Psoas muscle (tissue), 8 donors: ENCODE results near the gene IL4. TPM values are rescaled to one million over a fixed set of nuclear protein-coding genes. Genes with fewer than 3 reads are reported as not detected.

Experiments
- ATAC-seq, 4 donors: fragments of 200-7000 bp; cut with Tn5 transposase; one replicate each; pipeline ENCODE4 v1.9.1; 2020; ENCODE audit warnings: moderate library complexity in 3 of 4, mild to moderate bottlenecking in 2 of 4
- DNase-seq, 2 donors: peaks; one replicate each; pipeline ENCODE4 v3.0.0-alpha.2; 2020
- H3K27ac ChIP-seq: fragments of 200-600 bp; one replicate; pipeline ENCODE4 v1.8.0; 2022
- H3K27me3 ChIP-seq, 3 donors: fragments of 200-600 bp in 1 of 3; one replicate each; pipeline versions ENCODE4 v1.6.1 to v1.8.0; 2013 to 2022; ENCODE audit warnings: low read length in 2 of 3, mild to moderate bottlenecking in 2 of 3, moderate library complexity in 1 of 3; ENCODE audit not compliant: insufficient read depth in 3 of 3
- H3K36me3 ChIP-seq, 2 donors: fragments of 200-600 bp in 1 of 2; one replicate each; pipeline versions ENCODE4 v1.6.1 to v1.8.0; 2013 to 2022; ENCODE audit warnings: low read depth in 1 of 2, mild to moderate bottlenecking in 1 of 2, moderate library complexity in 1 of 2; ENCODE audit not compliant: insufficient read depth in 1 of 2
- H3K4me1 ChIP-seq: fragments of 200-600 bp; one replicate; pipeline ENCODE4 v1.8.0; 2022
- H3K4me3 ChIP-seq: fragments of 200-600 bp; one replicate; pipeline ENCODE4 v1.8.0; 2022; ENCODE audit warnings: mild to moderate bottlenecking
- H3K9me3 ChIP-seq: fragments of 200-600 bp; one replicate; pipeline ENCODE4 v1.8.0; 2022
- CTCF ChIP-seq: fragments of 200-600 bp; IDR thresholded peaks from one replicate; pipeline ENCODE4 v1.8.0; 2022; ENCODE audit warnings: antibody characterized with exemption
- WGBS, 3 donors: extraction: QIAGEN DNeasy Blood & Tissue Kit; methylation state at CpG; one replicate each; pipeline versions ENCODE4 v1.1.6 to v1.1.7; 2013; 5-methylcytosine and 5-hydroxymethylcytosine counted together
- intact Hi-C, 2 donors: fragments of 100-400 bp; cut with DNase I; formaldehyde crosslinking; loops; one replicate each; pipeline versions ENCODE4 v1.11.0 to v1.14.2; 2022
- polyA plus RNA-seq, 3 donors: library from polyadenylated mRNA; stranded (reverse); fragments of 200-250 nt; gene quantifications; one replicate each; pipeline ENCODE4 v1.2.3, GENCODE V29; 2013
- total RNA-seq, 4 donors: library from RNA; stranded (reverse); fragmentation: NEBNext Ultra II Directional in 2 of 4; extraction: Animal tissue kit (Norgen Biotek cat#: 25700) in 2 of 4; gene quantifications; one replicate each; pipeline versions ENCODE4 v1.2.1 to v1.2.4, GENCODE V29; 2021 to 2023
- donor health status: healthy with polysubstance abuse.
- donor health status: DM: no; HTN: no; CAD: no; lungs with moderate emphysema.
- donor health status: Bipolar disorder and iron deficiency.
- donor health status: healthy.
- donor health status: DM: yes; HTN: yes; CAD: no.
- donor health status: DM: no; HTN: no; CAD: no.
- donor health status: DM: no; HTN: no; CAD: no.
- donor health status: DM: yes; HTN: yes; CAD: no.

The IL4 gene
- total and polyA plus RNA-seq, 7 donors, result not detected

- WGBS, 3 donors, result 98 to 99% (median 99%) methylated on average over 3 of the region's 3 CpGs
- no peaks in the 10 kb centered on the region for H3K27me3 ChIP-seq
- no peaks in the 10 kb centered on the region for H3K4me1 ChIP-seq
- peaks cover 18 to 85% of the 10 kb centered on the region in 2 donors for H3K36me3 ChIP-seq
- intact Hi-C loops, result no loop called here
- no peak for ATAC-seq
- no peak overlapping the region for H3K27ac ChIP-seq
- H3K9me3 ChIP-seq, result no peaks in the 10 kb centered on the region
- no peak for DNase-seq
- H3K4me3 ChIP-seq, result no peak overlapping the region
- TF ChIP-seq CTCF, result no peak
These were observed 31.9 kb upstream of the IL4 start for GRCh38 chr5:132641841-132642240.

- Histone ChIP-seq H3K27ac (no peak overlapping the region), H3K4me1 (no peaks in the 10 kb centered on the region), H3K36me3 (peaks cover 14 to 63% of the 10 kb centered on the region in 2 donors), H3K27me3 (no peaks in the 10 kb centered on the region), H3K9me3 (peaks cover 5% of the 10 kb centered on the region), H3K4me3 (no peak overlapping the region)
- intact Hi-C loops, result no loop called here
- ATAC-seq (no peak), DNase-seq (no peak)
- no peak for TF ChIP-seq CTCF
These were observed 29.6 kb upstream of the IL4 start for GRCh38 chr5:132644177-132644576.

GRCh38 chr5:132646583-132647266, 27.1 kb upstream of the IL4 start:
- ATAC-seq, result no peak
- Histone ChIP-seq H3K36me3 (peaks cover 6 to 38% of the 10 kb centered on the region in 2 donors), H3K27me3 (no peaks in the 10 kb centered on the region), H3K4me3 (no peak overlapping the region), H3K9me3 (peaks cover 5% of the 10 kb centered on the region), H3K4me1 (no peaks in the 10 kb centered on the region), H3K27ac (no peak overlapping the region)
- intact Hi-C loops, result no loop called here
- 93 to 95% (median 94%) methylated on average over 11 of the region's 11 CpGs for WGBS, 3 donors
- no peak for DNase-seq
- TF ChIP-seq CTCF, result no peak

GRCh38 chr5:132647473-132647872, 26.3 kb upstream of the IL4 start:
- intact Hi-C loops, result no loop called here
- Histone ChIP-seq H3K27me3 (no peaks in the 10 kb centered on the region), H3K36me3 (peaks cover 4 to 30% of the 10 kb centered on the region in 2 donors), H3K4me3 (no peak overlapping the region), H3K4me1 (no peaks in the 10 kb centered on the region), H3K9me3 (peaks cover 5% of the 10 kb centered on the region), H3K27ac (no peak overlapping the region)
- WGBS, 3 donors, result 91 to 97% (median 95%) methylated on average over 2 of the region's 2 CpGs
- no peak for TF ChIP-seq CTCF
- no peak for ATAC-seq
- DNase-seq, result no peak

- Histone ChIP-seq H3K4me1 (no peaks in the 10 kb centered on the region), H3K27ac (no peak overlapping the region), H3K36me3 (peaks cover 1 to 21% of the 10 kb centered on the region in 2 donors), H3K27me3 (no peaks in the 10 kb centered on the region), H3K9me3 (peaks cover 5% of the 10 kb centered on the region), H3K4me3 (no peak overlapping the region)
- ATAC-seq, result no peak
- no peak for TF ChIP-seq CTCF
- 93 to 98% (median 93%) methylated on average over 1 of the region's 1 CpG for WGBS, 3 donors
- intact Hi-C loops, result no loop called here
- DNase-seq, result no peak
These were observed 25.4 kb upstream of the IL4 start for GRCh38 chr5:132648355-132648754.
